Hepatocyte (in vitro differentiated cells): ENCODE results near the gene PTGES. TPM values are rescaled to one million over a fixed set of nuclear protein-coding genes. Genes with fewer than 3 reads are reported as not detected.

Experiments
- DNase-seq: peaks from one replicate; pipeline ENCODE4 v3.0.0-alpha.2; 2016; ENCODE audit warnings: low spot score
- H2AFZ ChIP-seq: fragments of 200-600 bp; sonication (generic); 2 replicates; pipeline ENCODE4 v1.6.0; 2016; ENCODE audit warnings: antibody characterized with exemption, mild to moderate bottlenecking
- H3K27ac ChIP-seq: fragments of 200-600 bp; sonication (generic); 2 replicates; pipeline ENCODE4 v1.5.1; 2016; ENCODE audit warnings: mild to moderate bottlenecking
- H3K27me3 ChIP-seq: fragments of 200-600 bp; sonication (generic); 2 replicates; pipeline ENCODE4 v1.6.1; 2016
- H3K36me3 ChIP-seq: fragments of 200-600 bp; sonication (generic); replicated peaks from 2 replicates; pipeline ENCODE4 v1.5.1; 2016; ENCODE audit warnings: low read depth; ENCODE audit not compliant: insufficient read depth
- H3K4me1 ChIP-seq: fragments of 200-600 bp; sonication (generic); 2 replicates; pipeline ENCODE4 v1.5.1; 2016; ENCODE audit warnings: mild to moderate bottlenecking, moderate library complexity; ENCODE audit not compliant: insufficient read depth
- H3K4me2 ChIP-seq: fragments of 200-600 bp; sonication (generic); 2 replicates; pipeline ENCODE4 v1.6.0; 2016
- H3K4me3 ChIP-seq: fragments of 200-600 bp; sonication (generic); 2 replicates; pipeline ENCODE4 v1.5.1; 2016; ENCODE audit warnings: mild to moderate bottlenecking
- H3K79me2 ChIP-seq: fragments of 200-600 bp; sonication (generic); 2 replicates; pipeline ENCODE4 v1.6.0; 2017; ENCODE audit warnings: mild to moderate bottlenecking
- H3K9me2 ChIP-seq: fragments of 200-600 bp; sonication (generic); replicated peaks from 2 replicates; pipeline ENCODE4 v1.6.0; 2017; ENCODE audit warnings: mild to moderate bottlenecking; ENCODE audit not compliant: insufficient read depth
- H3K9me3 ChIP-seq: fragments of 200-600 bp; sonication (generic); 2 replicates; pipeline ENCODE4 v1.5.1; 2016; ENCODE audit warnings: low read depth, mild to moderate bottlenecking
- H4K20me1 ChIP-seq: fragments of 200-600 bp; sonication (generic); 2 replicates; pipeline ENCODE4 v1.6.0; 2016; ENCODE audit warnings: mild to moderate bottlenecking; ENCODE audit not compliant: insufficient read depth, poor library complexity, severe bottlenecking
- EZH2 ChIP-seq: fragments of 200-600 bp; sonication (generic); IDR thresholded peaks from 2 replicates; pipeline ENCODE4 v1.6.1; 2016; ENCODE audit warnings: antibody characterized with exemption, mild to moderate bottlenecking, borderline replicate concordance
- EZH2phosphoT487 ChIP-seq: fragments of 200-600 bp; sonication (generic); IDR thresholded peaks from one replicate; pipeline ENCODE4 v1.6.1; 2018; ENCODE audit warnings: antibody characterized with exemption, mild to moderate bottlenecking, low read depth, moderate library complexity; ENCODE audit not compliant: unreplicated experiment, severe bottlenecking
- WGBS: methylation state at CpG from one replicate; pipeline ENCODE4 v1.1.6; 2016; ENCODE audit warnings: low lambda C conversion rate; ENCODE audit errors: missing lambda C conversion rate; 5-methylcytosine and 5-hydroxymethylcytosine counted together
- polyA plus RNA-seq: library from polyadenylated mRNA; unstranded; fragments of >200 nt; fragmentation: Nextera tagmentation; extraction: Ambion mirVana; gene quantifications from 2 replicates; pipeline ENCODE4 v1.2.1, GENCODE V29; 2016
- total RNA-seq: library from RNA; depleted of rRNA; stranded (reverse); fragments of >200 nt; gene quantifications from 2 replicates; pipeline ENCODE4 v1.2.3, GENCODE V29; 2014
- TF ChIP-seq, protein P1 (sequence below): fragments of 200-600 bp; sonication (generic); IDR thresholded peaks from 2 replicates; pipeline ENCODE4 v1.5.1; 2016; ENCODE audit warnings: antibody characterized with exemption, mild to moderate bottlenecking; ENCODE audit not compliant: poor library complexity

PTGES gene
- total and polyA plus RNA-seq, 2 experiments from 2014 or later, result 26.4 to 94.9 TPM

GRCh38 chr9:129779560-129780190, 26.8 kb upstream of the PTGES start:
- 96% methylated on average over 7 of the region's 7 CpGs for WGBS
- H3K4me2 ChIP-seq, result no peak overlapping the region
- DNase-seq, result no peak
- H3K27ac ChIP-seq, result no peak overlapping the region
- H3K9me3 ChIP-seq, result no peaks in the 10 kb centered on the region
- H3K79me2 ChIP-seq, result no peaks in the 10 kb centered on the region
- no peaks in the 10 kb centered on the region for H3K9me2 ChIP-seq
- TF ChIP-seq, protein P1, sequence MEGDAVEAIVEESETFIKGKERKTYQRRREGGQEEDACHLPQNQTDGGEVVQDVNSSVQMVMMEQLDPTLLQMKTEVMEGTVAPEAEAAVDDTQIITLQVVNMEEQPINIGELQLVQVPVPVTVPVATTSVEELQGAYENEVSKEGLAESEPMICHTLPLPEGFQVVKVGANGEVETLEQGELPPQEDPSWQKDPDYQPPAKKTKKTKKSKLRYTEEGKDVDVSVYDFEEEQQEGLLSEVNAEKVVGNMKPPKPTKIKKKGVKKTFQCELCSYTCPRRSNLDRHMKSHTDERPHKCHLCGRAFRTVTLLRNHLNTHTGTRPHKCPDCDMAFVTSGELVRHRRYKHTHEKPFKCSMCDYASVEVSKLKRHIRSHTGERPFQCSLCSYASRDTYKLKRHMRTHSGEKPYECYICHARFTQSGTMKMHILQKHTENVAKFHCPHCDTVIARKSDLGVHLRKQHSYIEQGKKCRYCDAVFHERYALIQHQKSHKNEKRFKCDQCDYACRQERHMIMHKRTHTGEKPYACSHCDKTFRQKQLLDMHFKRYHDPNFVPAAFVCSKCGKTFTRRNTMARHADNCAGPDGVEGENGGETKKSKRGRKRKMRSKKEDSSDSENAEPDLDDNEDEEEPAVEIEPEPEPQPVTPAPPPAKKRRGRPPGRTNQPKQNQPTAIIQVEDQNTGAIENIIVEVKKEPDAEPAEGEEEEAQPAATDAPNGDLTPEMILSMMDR, result no peak
- TF ChIP-seq EZH2phosphoT487, result no peak
- TF ChIP-seq EZH2, result no peak
- H3K27me3 ChIP-seq, result no peaks in the 10 kb centered on the region
- H3K36me3 ChIP-seq, result no peaks in the 10 kb centered on the region
- H3K4me1 ChIP-seq, result peaks cover 15% of the 10 kb centered on the region
- H3K4me3 ChIP-seq, result no peak overlapping the region
- H2AFZ ChIP-seq, result no peak overlapping the region
- H4K20me1 ChIP-seq, result no peaks in the 10 kb centered on the region

GRCh38 chr9:129778469-129778868, 25.6 kb upstream of the PTGES start:
- Histone ChIP-seq H3K4me1 (peaks cover 15% of the 10 kb centered on the region), H3K27ac (peak overlapping the region; percentile 93), H3K9me2 (no peaks in the 10 kb centered on the region), H4K20me1 (no peaks in the 10 kb centered on the region), H2AFZ (no peak overlapping the region), H3K27me3 (no peaks in the 10 kb centered on the region), H3K36me3 (no peaks in the 10 kb centered on the region), H3K4me2 (no peak overlapping the region), H3K9me3 (no peaks in the 10 kb centered on the region), H3K79me2 (no peaks in the 10 kb centered on the region), H3K4me3 (no peak overlapping the region)
- TF ChIP-seq, protein P1, result no peak
- no peak for TF ChIP-seq EZH2phosphoT487
- TF ChIP-seq EZH2, result no peak
- WGBS, result 83% methylated on average over 3 of the region's 3 CpGs
- no peak for DNase-seq

GRCh38 chr9:129777769-129778130, 24.9 kb upstream of the PTGES start:
- no peaks in the 10 kb centered on the region for H3K79me2 ChIP-seq
- no peaks in the 10 kb centered on the region for H3K36me3 ChIP-seq
- no peaks in the 10 kb centered on the region for H3K9me3 ChIP-seq
- H3K4me2 ChIP-seq, result peak overlapping the region; percentile 57
- whole genome bisulfite sequencing, result 82% methylated on average over 11 of the region's 11 CpGs
- no peaks in the 10 kb centered on the region for H3K27me3 ChIP-seq
- H2AFZ ChIP-seq, result no peak overlapping the region
- peaks cover 15% of the 10 kb centered on the region for H3K4me1 ChIP-seq
- no peak overlapping the region for H3K4me3 ChIP-seq
- H3K27ac ChIP-seq, result peak overlapping the region; percentile 93
- H3K9me2 ChIP-seq, result no peaks in the 10 kb centered on the region
- H4K20me1 ChIP-seq, result no peaks in the 10 kb centered on the region
- DNase-seq, result no peak
- TF ChIP-seq, protein P1, result no peak
- TF ChIP-seq EZH2phosphoT487 (no peak), EZH2 (no peak)
